Breast epithelium (tissue), 3 donors: ENCODE results near the gene CBX6.

ENCODE experiments used
- POLR2A ChIP-seq: fragments of 450-650 bp; IDR thresholded peaks from one replicate; pipeline ENCODE4 v1.6.1; 2016; ENCODE audit warnings: antibody characterized with exemption, mild to moderate bottlenecking, moderate library complexity
- POLR2AphosphoS5 ChIP-seq, 3 donors: sonication (generic); formaldehyde crosslinking; IDR thresholded peaks; one replicate each; pipeline ENCODE4 v1.6.1; 2017; ENCODE audit warnings: antibody characterized with exemption in 3 of 3
- TF ChIP-seq, protein P1 (sequence below), 3 donors: fragments of 450-650 bp; IDR thresholded peaks; one replicate each; pipeline ENCODE4 v1.5.1; 2016 to 2017; ENCODE audit warnings: antibody characterized with exemption in 3 of 3, mild to moderate bottlenecking in 3 of 3, moderate library complexity in 3 of 3

DNA sequence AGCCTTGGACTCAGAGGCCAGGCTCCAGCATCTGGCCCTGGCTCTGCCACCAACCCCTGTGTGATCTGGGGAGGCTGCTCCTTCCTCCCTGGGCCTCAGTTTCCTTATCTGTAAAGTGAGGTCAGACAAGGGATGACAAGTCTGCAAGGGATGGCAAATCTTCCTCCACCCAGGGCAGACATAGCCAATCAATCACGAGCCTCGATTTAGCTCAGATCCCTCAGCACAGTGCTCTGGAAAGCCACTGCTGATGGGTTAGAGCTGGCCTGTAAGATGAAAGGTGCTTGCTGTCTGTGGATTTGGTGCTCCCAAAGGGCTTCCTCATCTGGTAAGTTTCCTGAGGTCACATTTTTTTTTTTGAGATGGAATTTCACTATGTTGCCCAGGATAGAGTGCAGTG lies 48.4 kb downstream of the CBX6 start:
- TF ChIP-seq, protein P1, sequence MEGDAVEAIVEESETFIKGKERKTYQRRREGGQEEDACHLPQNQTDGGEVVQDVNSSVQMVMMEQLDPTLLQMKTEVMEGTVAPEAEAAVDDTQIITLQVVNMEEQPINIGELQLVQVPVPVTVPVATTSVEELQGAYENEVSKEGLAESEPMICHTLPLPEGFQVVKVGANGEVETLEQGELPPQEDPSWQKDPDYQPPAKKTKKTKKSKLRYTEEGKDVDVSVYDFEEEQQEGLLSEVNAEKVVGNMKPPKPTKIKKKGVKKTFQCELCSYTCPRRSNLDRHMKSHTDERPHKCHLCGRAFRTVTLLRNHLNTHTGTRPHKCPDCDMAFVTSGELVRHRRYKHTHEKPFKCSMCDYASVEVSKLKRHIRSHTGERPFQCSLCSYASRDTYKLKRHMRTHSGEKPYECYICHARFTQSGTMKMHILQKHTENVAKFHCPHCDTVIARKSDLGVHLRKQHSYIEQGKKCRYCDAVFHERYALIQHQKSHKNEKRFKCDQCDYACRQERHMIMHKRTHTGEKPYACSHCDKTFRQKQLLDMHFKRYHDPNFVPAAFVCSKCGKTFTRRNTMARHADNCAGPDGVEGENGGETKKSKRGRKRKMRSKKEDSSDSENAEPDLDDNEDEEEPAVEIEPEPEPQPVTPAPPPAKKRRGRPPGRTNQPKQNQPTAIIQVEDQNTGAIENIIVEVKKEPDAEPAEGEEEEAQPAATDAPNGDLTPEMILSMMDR (IDR thresholded peaks at IDR 0.05), result no peak
- TF ChIP-seq POLR2A, result no peak
- no peak for TF ChIP-seq POLR2AphosphoS5 (IDR thresholded peaks at IDR 0.05)
